Kidney epithelial cell (primary cell): ENCODE results near the gene HJV. TPM values are rescaled to one million over a fixed set of nuclear protein-coding genes. Genes with fewer than 3 reads are reported as not detected.

Experiments used
- DNase-seq: peaks from one replicate; pipeline ENCODE4 v3.0.0-alpha.2; 2010; ENCODE audit warnings: low read depth
- H3K27me3 ChIP-seq: 2 replicates; pipeline ENCODE4 v1.6.0; 2011; ENCODE audit warnings: low read length; ENCODE audit not compliant: control insufficient read depth, insufficient read depth
- H3K36me3 ChIP-seq: 2 replicates; pipeline ENCODE4 v1.5.1; 2011; ENCODE audit warnings: low read length; ENCODE audit not compliant: control insufficient read depth, insufficient read depth
- H3K4me3 ChIP-seq: 2 replicates; pipeline ENCODE4 v1.5.1; 2011; ENCODE audit warnings: low read depth, mild to moderate bottlenecking, control low read depth, low read length
- CTCF ChIP-seq: IDR thresholded peaks from 2 replicates; pipeline ENCODE4 v1.5.1; 2011; ENCODE audit warnings: mild to moderate bottlenecking, moderate library complexity, low read length, control low read depth, inconsistent platforms; ENCODE audit not compliant: insufficient read depth, poor library complexity, severe bottlenecking
- total RNA-seq: library from RNA; depleted of rRNA; stranded (reverse); fragments of >200 nt; gene quantifications from 2 replicates; pipeline ENCODE4 v1.2.3, GENCODE V29; 2015

The HJV gene
- total RNA-seq, 1 donor from 2014 or later = not detected

- Histone ChIP-seq H3K27me3 (no peaks in the 10 kb centered on the region), H3K4me3 (no peak overlapping the region), H3K36me3 (no peaks in the 10 kb centered on the region)
- no peak for TF ChIP-seq CTCF
- DNase-seq = peak; percentile 100
Observed at GRCh38 chr1:145978854-145979745, 42.4 kb downstream of the HJV start.

- Histone ChIP-seq H3K36me3 (no peaks in the 10 kb centered on the region), H3K4me3 (no peak overlapping the region), H3K27me3 (no peaks in the 10 kb centered on the region)
- TF ChIP-seq CTCF = no peak
- no peak for DNase-seq
Observed at GRCh38 chr1:145978471-145978853, 43.1 kb downstream of the HJV start.

- no peak for DNase-seq
- Histone ChIP-seq H3K4me3 (no peak overlapping the region), H3K36me3 (no peaks in the 10 kb centered on the region), H3K27me3 (no peaks in the 10 kb centered on the region)
- TF ChIP-seq CTCF = peak; percentile 75
Observed at GRCh38 chr1:145977486-145978470, 43.8 kb downstream of the HJV start.

- Histone ChIP-seq H3K27me3 (no peaks in the 10 kb centered on the region), H3K36me3 (no peaks in the 10 kb centered on the region), H3K4me3 (no peak overlapping the region)
- TF ChIP-seq CTCF = no peak
- no peak for DNase-seq
Observed at GRCh38 chr1:145977016-145977415, 44.5 kb downstream of the HJV start.

GRCh38 chr1:145975216-145975615, 46.3 kb downstream of the HJV start:
- Histone ChIP-seq H3K27me3 (no peaks in the 10 kb centered on the region), H3K36me3 (no peaks in the 10 kb centered on the region), H3K4me3 (no peak overlapping the region)
- no peak for TF ChIP-seq CTCF
- no peak for DNase-seq
